VCaP (cell line): ENCODE measurements around the gene HOXA2.

Experiments used
- H3K27ac ChIP-seq: fragments of 450-650 bp; 2 replicates; pipeline ENCODE4 v1.5.1; 2017
- CTCF ChIP-seq: fragments of 450-650 bp; conservative IDR thresholded peaks from 2 replicates; pipeline ENCODE4 v1.5.1; 2017; ENCODE audit warnings: mild to moderate bottlenecking, moderate library complexity

The HOXA2 gene

GRCh38 chr7:27100694-27101170, 1.8 kb downstream of the HOXA2 start:
- no peak overlapping the region for H3K27ac ChIP-seq

GRCh38 chr7:27099453-27100370, 2.8 kb downstream of the HOXA2 start:
- no peak overlapping the region for H3K27ac ChIP-seq

More at GRCh38 chr7:27100694-27101170, 1.8 kb downstream of the HOXA2 start:
- TF ChIP-seq CTCF, result no peak

GRCh38 chr7:27098578-27099451, 3.7 kb downstream of the HOXA2 start:
- H3K27ac ChIP-seq, result no peak overlapping the region
- no peak for TF ChIP-seq CTCF

More at GRCh38 chr7:27099453-27100370, 2.8 kb downstream of the HOXA2 start:
- TF ChIP-seq CTCF, result no peak

- H3K27ac ChIP-seq, result peak overlapping the region; percentile 84
- no peak for TF ChIP-seq CTCF
These were observed 4.6 kb downstream of the HOXA2 start for GRCh38 chr7:27097686-27098577.

- TF ChIP-seq CTCF, result no peak
- peak overlapping the region; percentile 84 for H3K27ac ChIP-seq
These were observed 5.5 kb downstream of the HOXA2 start for GRCh38 chr7:27096768-27097514.

GRCh38 chr7:27095897-27096767, 6.4 kb downstream of the HOXA2 start, which contains the start of gene HOXA1:
Gene HOXA1, minus strand, starts transcription at chr7:27096000. Its CDS starts 88 bp downstream, at chr7:27095912.
- TF ChIP-seq CTCF, result no peak
- peak within 1 kb of the TSS; percentile 84 for H3K27ac ChIP-seq
